ENCODE results near the gene ACSL4. TPM values are rescaled to one million over a fixed set of nuclear protein-coding genes. Genes with fewer than 3 reads are reported as not detected.

ACSL4 gene
- total RNA-seq, 6 donors from 2014 or later, result 53.2 to 156 (median 106) TPM

GRCh38 chrX:109760922-109761250, 27.8 kb upstream of the ACSL4 start:
- ATAC-seq (ENCODE audit: low FRiP score in 2 of 2), result no peak
- WGBS, 2 donors, result 58 to 80% methylated on average over 1 to 2 of the region's 2 CpGs
- TF ChIP-seq POLR2A (IDR thresholded peaks at IDR 0.05) (no peak), EP300 (IDR thresholded peaks at IDR 0.05) (no peak), CTCF (IDR thresholded peaks at IDR 0.05) (no peak), POLR2AphosphoS5 (IDR thresholded peaks at IDR 0.05) (no peak)

GRCh38 chrX:109760209-109760921, 27.3 kb upstream of the ACSL4 start:
- Histone ChIP-seq H3K27me3 (no peaks in the 10 kb centered on the region), H3K4me3 (peak overlapping the region in 2 of 4 donors; percentile 7 to 27), H3K9me3 (peaks cover 0 to 3% (median 0%) of the 10 kb centered on the region in 4 donors), H3K36me3 (no peaks in the 10 kb centered on the region), H3K4me1 (no peaks in the 10 kb centered on the region), H3K27ac (peak overlapping the region in 2 of 4 donors; percentile 14 to 35)
- WGBS, 2 donors, result 37 to 46% methylated on average over 5 of the region's 5 CpGs
- ATAC-seq (ENCODE audit: low FRiP score in 2 of 2), result no peak
- TF ChIP-seq POLR2AphosphoS5 (IDR thresholded peaks at IDR 0.05) (no peak), EP300 (IDR thresholded peaks at IDR 0.05) (no peak), POLR2A (IDR thresholded peaks at IDR 0.05) (no peak), CTCF (IDR thresholded peaks at IDR 0.05) (no peak)
- no peak for DNase-seq

More at GRCh38 chrX:109760922-109761250, 27.8 kb upstream of the ACSL4 start:
- no peaks in the 10 kb centered on the region for H3K27me3 ChIP-seq
- H3K9me3 ChIP-seq, result no peaks in the 10 kb centered on the region
- H3K4me1 ChIP-seq, result no peaks in the 10 kb centered on the region
- peak overlapping the region in 1 of 4 donors; percentile 14 for H3K27ac ChIP-seq
- DNase-seq, result no peak
- no peak overlapping the region for H3K4me3 ChIP-seq
- H3K36me3 ChIP-seq, result no peaks in the 10 kb centered on the region

- 57 to 88% methylated on average over 4 of the region's 4 CpGs for WGBS, 2 donors
- ATAC-seq (ENCODE audit: low FRiP score in 2 of 2) (no peak), DNase-seq (peak in 1 of 2 donors; percentile 31)
- peaks cover 0 to 7% (median 0%) of the 10 kb centered on the region in 4 donors for H3K9me3 ChIP-seq
- H3K36me3 ChIP-seq, result no peaks in the 10 kb centered on the region
- TF ChIP-seq EP300 (IDR thresholded peaks at IDR 0.05) (no peak), POLR2AphosphoS5 (IDR thresholded peaks at IDR 0.05) (no peak), POLR2A (IDR thresholded peaks at IDR 0.05) (no peak), CTCF (IDR thresholded peaks at IDR 0.05) (no peak)
- no peak overlapping the region for H3K27ac ChIP-seq
- no peaks in the 10 kb centered on the region for H3K27me3 ChIP-seq
- H3K4me3 ChIP-seq, result no peak overlapping the region
- no peaks in the 10 kb centered on the region for H3K4me1 ChIP-seq
These were observed 20.2 kb upstream of the ACSL4 start for GRCh38 chrX:109753256-109753655.

GRCh38 chrX:109751698-109752097, 18.6 kb upstream of the ACSL4 start:
- H3K4me1 ChIP-seq, result no peaks in the 10 kb centered on the region
- no peak overlapping the region for H3K27ac ChIP-seq
- no peaks in the 10 kb centered on the region for H3K36me3 ChIP-seq
- TF ChIP-seq CTCF (IDR thresholded peaks at IDR 0.05) (no peak), POLR2A (IDR thresholded peaks at IDR 0.05) (no peak)
- DNase-seq, result no peak
- no peaks in the 10 kb centered on the region for H3K27me3 ChIP-seq
- no peak overlapping the region for H3K4me3 ChIP-seq
- ATAC-seq (ENCODE audit: low FRiP score in 2 of 2), result no peak
- 44 to 80% methylated on average over 2 of the region's 2 CpGs for WGBS, 2 donors
- H3K9me3 ChIP-seq, result peaks cover 0 to 7% (median 0%) of the 10 kb centered on the region in 4 donors

- no peaks in the 10 kb centered on the region for H3K9me3 ChIP-seq
- 96% methylated on average over 11 of the region's 14 CpGs; no CpG with 5 or more reads in 1 of the 2 donors for WGBS, 2 donors
- H3K36me3 ChIP-seq, result no peaks in the 10 kb centered on the region
- H3K27me3 ChIP-seq, result no peaks in the 10 kb centered on the region
- no peak overlapping the region for H3K4me3 ChIP-seq
- DNase-seq (no peak), ATAC-seq (ENCODE audit: low FRiP score in 2 of 2) (no peak)
- no peak overlapping the region for H3K27ac ChIP-seq
- no peak for TF ChIP-seq CTCF (IDR thresholded peaks at IDR 0.05)
- no peak for TF ChIP-seq EP300 (IDR thresholded peaks at IDR 0.05)
- no peak for TF ChIP-seq POLR2AphosphoS5 (IDR thresholded peaks at IDR 0.05)
- TF ChIP-seq POLR2A (IDR thresholded peaks at IDR 0.05), result no peak
- no peaks in the 10 kb centered on the region for H3K4me1 ChIP-seq
These were observed 16.1 kb upstream of the ACSL4 start for GRCh38 chrX:109749207-109749606.
